ENCODE data around the gene UBE2E2. TPM values are rescaled to one million over a fixed set of nuclear protein-coding genes. Genes with fewer than 3 reads are reported as not detected.

UBE2E2 gene
- polyA plus RNA-seq, 1 donor (not counting 4 experiments of a cell fraction or from before 2014, with no cell fraction given) = 63.2 TPM

GRCh38 chr3:23302271-23302670, 99.1 kb downstream of the UBE2E2 start:
- Histone ChIP-seq H3K9me3 (ENCODE audit: control insufficient read depth, low read depth, low read length) (no peaks in the 10 kb centered on the region), H3K9ac (ENCODE audit: control insufficient read depth, extremely low read depth, insufficient read depth, low read length) (no peak overlapping the region), H3K36me3 (ENCODE audit: control insufficient read depth in 2 of 2, extremely low read depth in 1 of 2, insufficient read depth in 2 of 2, low read length in 2 of 2) (no peaks in the 10 kb centered on the region), H2AFZ (ENCODE audit: control insufficient read depth, low read length) (no peak overlapping the region), H3K27me3 (ENCODE audit: control insufficient read depth, extremely low read depth, insufficient read depth, low read length) (no peaks in the 10 kb centered on the region), H3K4me2 (ENCODE audit: control insufficient read depth, extremely low read depth, insufficient read depth, low read depth, low read length) (no peak overlapping the region), H4K20me1 (ENCODE audit: control insufficient read depth, extremely low read depth, insufficient read depth, low read length) (no peaks in the 10 kb centered on the region), H3K9me1 (ENCODE audit: control insufficient read depth, extremely low read depth, insufficient read depth, low read length) (no peaks in the 10 kb centered on the region), H3K27ac (ENCODE audit: control insufficient read depth, insufficient read depth, low read length) (no peak overlapping the region), H3K79me2 (ENCODE audit: control insufficient read depth, insufficient read depth, low read length) (peaks cover 8% of the 10 kb centered on the region), H3K4me3 (ENCODE audit: control insufficient read depth in 2 of 3, extremely low read depth in 1 of 3, insufficient read depth in 2 of 3, low read depth in 1 of 3, low read length in 3 of 3) (no peak overlapping the region), H3K4me1 (ENCODE audit: control insufficient read depth, extremely low read depth, insufficient read depth, low read length) (no peaks in the 10 kb centered on the region)
- FAIRE-seq (no peak), DNase-seq (ENCODE audit: low read depth, low spot score) (no peak)
- TF ChIP-seq EZH2 (IDR thresholded peaks at IDR 0.05; ENCODE audit: low read length) (no peak), CTCF (optimal IDR thresholded peaks at IDR 0.05 in 1 of 3, IDR thresholded peaks at IDR 0.05 in 1 of 3, conservative IDR thresholded peaks at IDR 0.05 in 1 of 3; ENCODE audit: extremely low read depth in 1 of 3, insufficient read depth in 2 of 3, low read length in 3 of 3) (no peak)
- dilution Hi-C loops (cut with MboI; ENCODE audit: extremely low pct_ligation_motif_present, low sequenced_read_pairs) = no loop called here

DNA sequence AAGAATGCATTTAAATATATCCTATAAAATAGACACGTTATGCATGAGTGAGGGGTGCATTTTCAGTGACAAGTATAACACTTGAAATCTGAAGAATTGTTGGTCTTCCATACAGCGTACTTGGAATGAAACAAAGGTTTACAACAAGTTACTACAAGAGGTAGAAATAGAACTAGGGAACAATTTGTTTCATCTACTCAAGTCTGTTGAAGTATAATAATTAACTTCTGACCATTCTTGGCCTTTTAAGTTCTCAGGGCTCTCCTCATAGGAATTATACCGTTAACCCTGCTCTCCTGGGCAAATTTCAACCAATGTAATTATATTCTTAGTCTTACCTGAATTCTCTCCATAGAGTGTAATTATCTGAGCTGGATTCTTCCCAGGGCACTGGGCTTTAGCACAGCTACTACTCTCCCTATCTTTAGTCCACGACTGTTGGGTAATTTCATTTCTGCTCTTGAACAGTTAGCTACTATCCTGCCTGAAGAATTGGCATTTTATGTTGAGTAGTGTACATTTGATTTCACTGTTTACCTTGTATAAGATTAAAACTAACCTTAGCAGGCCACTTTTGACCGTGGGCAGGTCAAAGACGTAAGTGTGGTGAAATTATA, 100.6 kb downstream of the UBE2E2 start:
- no peak for DNase-seq (ENCODE audit: low read depth, low spot score)
- Histone ChIP-seq H3K9me1 (ENCODE audit: control insufficient read depth, extremely low read depth, insufficient read depth, low read length) (no peaks in the 10 kb centered on the region), H3K79me2 (ENCODE audit: control insufficient read depth, insufficient read depth, low read length) (peaks cover 8% of the 10 kb centered on the region), H3K27ac (ENCODE audit: control insufficient read depth, insufficient read depth, low read length) (no peak overlapping the region), H3K9ac (ENCODE audit: control insufficient read depth, extremely low read depth, insufficient read depth, low read length) (no peak overlapping the region), H3K9me3 (ENCODE audit: control insufficient read depth, low read depth, low read length) (no peaks in the 10 kb centered on the region), H3K4me1 (ENCODE audit: control insufficient read depth, extremely low read depth, insufficient read depth, low read length) (no peaks in the 10 kb centered on the region), H3K4me3 (ENCODE audit: control insufficient read depth in 2 of 3, extremely low read depth in 1 of 3, insufficient read depth in 2 of 3, low read depth in 1 of 3, low read length in 3 of 3) (no peak overlapping the region), H3K27me3 (ENCODE audit: control insufficient read depth, extremely low read depth, insufficient read depth, low read length) (no peaks in the 10 kb centered on the region), H3K4me2 (ENCODE audit: control insufficient read depth, extremely low read depth, insufficient read depth, low read depth, low read length) (no peak overlapping the region), H2AFZ (ENCODE audit: control insufficient read depth, low read length) (no peak overlapping the region), H3K36me3 (ENCODE audit: control insufficient read depth in 2 of 2, extremely low read depth in 1 of 2, insufficient read depth in 2 of 2, low read length in 2 of 2) (no peaks in the 10 kb centered on the region), H4K20me1 (ENCODE audit: control insufficient read depth, extremely low read depth, insufficient read depth, low read length) (no peaks in the 10 kb centered on the region)
- dilution Hi-C loops (cut with MboI; ENCODE audit: extremely low pct_ligation_motif_present, low sequenced_read_pairs) = no loop called here
- TF ChIP-seq CTCF (optimal IDR thresholded peaks at IDR 0.05 in 1 of 3, IDR thresholded peaks at IDR 0.05 in 1 of 3, conservative IDR thresholded peaks at IDR 0.05 in 1 of 3; ENCODE audit: extremely low read depth in 1 of 3, insufficient read depth in 2 of 3, low read length in 3 of 3) (no peak), EZH2 (IDR thresholded peaks at IDR 0.05; ENCODE audit: low read length) (no peak)
- FAIRE-seq = no peak

Measured in keratinocyte (primary cell).